HEK293 (cell line): Measurements from ENCODE around the gene PDE4A.

Source experiments
- CTCF ChIP-seq: fragments of 450-650 bp; formaldehyde crosslinking; IDR thresholded peaks from 2 replicates; pipeline ENCODE4 v1.5.1; 2016; ENCODE audit warnings: missing biosample characterization, missing genetic modification characterization
- PRDM10 ChIP-seq: fragments of 450-650 bp; formaldehyde crosslinking; IDR thresholded peaks from 2 replicates; pipeline ENCODE4 v1.5.1; 2016; ENCODE audit warnings: missing biosample characterization, missing genetic modification characterization
- REPIN1 ChIP-seq: fragments of 450-650 bp; formaldehyde crosslinking; IDR thresholded peaks from 2 replicates; pipeline ENCODE4 v1.5.1; 2017; ENCODE audit warnings: missing biosample characterization, missing genetic modification characterization, low read depth
- SP2 ChIP-seq: fragments of 450-650 bp; formaldehyde crosslinking; IDR thresholded peaks from 2 replicates; pipeline ENCODE4 v1.5.1; 2016; ENCODE audit warnings: missing biosample characterization, missing genetic modification characterization
- ZBTB20 ChIP-seq: fragments of 450-650 bp; formaldehyde crosslinking; IDR thresholded peaks from 2 replicates; pipeline ENCODE4 v1.5.1; 2016; ENCODE audit warnings: missing biosample characterization, missing genetic modification characterization
- ZNF146 ChIP-seq: fragments of 450-650 bp; formaldehyde crosslinking; IDR thresholded peaks from 2 replicates; pipeline ENCODE4 v1.5.1; 2016; ENCODE audit warnings: missing biosample characterization, missing genetic modification characterization
- ZNF274 ChIP-seq, 2 experiments: fragments of 200-500 bp in 1 of 2; fragments of 450-650 bp in 1 of 2; sonication (Bioruptor generic) in 1 of 2; formaldehyde crosslinking in 1 of 2; IDR thresholded peaks; 2 replicates each; pipeline versions ENCODE4 v1.5.1 to v1.6.1; 2014 to 2016; ENCODE audit warnings: borderline replicate concordance in 1 of 2, inconsistent platforms in 1 of 2, low read length in 1 of 2, missing biosample characterization in 1 of 2, missing genetic modification characterization in 1 of 2

- TF ChIP-seq ZNF274 (IDR thresholded peaks at IDR 0.05; ENCODE audit: low read length) = no peak
- TF ChIP-seq ZNF274 (tag by site-specific recombination; IDR thresholded peaks at IDR 0.05; ENCODE audit: borderline replicate concordance) = no peak
- TF ChIP-seq SP2 = no peak
- no peak for TF ChIP-seq ZBTB20
- no peak for TF ChIP-seq CTCF (tag by site-specific recombination)
- TF ChIP-seq ZNF146 (tag by site-specific recombination) = no peak
- TF ChIP-seq REPIN1 (tag by site-specific recombination) = no peak
- TF ChIP-seq PRDM10 (tag by site-specific recombination) = no peak
These were observed 1.1 kb downstream of the PDE4A start for GRCh38 chr19:10421240-10422045.
